WERI-Rb-1 (cell line): ENCODE measurements around the gene KCNS3.

Source experiments
- DNase-seq: peaks from one replicate; pipeline ENCODE4 v3.0.0-alpha.2; 2020
- H3K27ac ChIP-seq: fragments of 250-450 bp; sonication (Bioruptor Pico); 2 replicates; pipeline ENCODE4 v1.5.1; 2020; ENCODE audit warnings: mild to moderate bottlenecking, moderate library complexity
- H3K27me3 ChIP-seq: fragments of 250-450 bp; sonication (Bioruptor Pico); 2 replicates; pipeline ENCODE4 v1.5.1; 2021; ENCODE audit warnings: mild to moderate bottlenecking, low read depth, moderate library complexity; ENCODE audit not compliant: insufficient read depth, severe bottlenecking
- H3K36me3 ChIP-seq: fragments of 250-450 bp; sonication (Bioruptor Pico); 2 replicates; pipeline ENCODE4 v1.5.1; 2020; ENCODE audit warnings: mild to moderate bottlenecking, moderate library complexity
- H3K4me3 ChIP-seq: 2 replicates; pipeline ENCODE4 v1.5.1; 2011; ENCODE audit warnings: low read depth, mild to moderate bottlenecking, control low read depth, low read length
- H3K9me3 ChIP-seq: fragments of 250-450 bp; sonication (Bioruptor Pico); 2 replicates; pipeline ENCODE4 v1.5.1; 2021; ENCODE audit warnings: mild to moderate bottlenecking, moderate library complexity; ENCODE audit not compliant: severe bottlenecking
- CTCF ChIP-seq: IDR thresholded peaks from 2 replicates; pipeline ENCODE4 v1.5.1; 2011; ENCODE audit warnings: low read depth, mild to moderate bottlenecking, control low read depth, inconsistent platforms, low read length

Gene KCNS3

GRCh38 chr2:17972991-17973390, 94.5 kb downstream of the KCNS3 start:
- TF ChIP-seq CTCF = no peak
- H3K27ac ChIP-seq = no peak overlapping the region
- DNase-seq = no peak

DNA sequence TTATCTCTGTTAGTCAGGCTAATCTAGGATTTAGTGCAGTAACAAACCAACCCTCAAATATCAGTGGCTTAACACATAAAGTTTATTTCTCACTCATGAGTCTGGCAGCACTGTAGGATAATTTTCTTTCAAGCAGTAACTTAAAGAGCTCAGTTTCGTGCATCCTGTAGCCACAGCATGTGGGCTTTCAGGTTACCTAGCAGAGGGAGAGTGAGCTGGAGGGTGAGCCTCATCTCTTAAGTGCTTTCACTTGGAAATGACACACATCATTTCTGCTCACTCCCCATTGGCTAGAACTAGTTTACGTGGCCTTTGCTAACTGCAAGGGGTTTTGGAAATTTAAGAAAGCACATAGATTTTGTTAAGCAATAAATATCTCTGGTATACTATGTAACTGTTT, 96.9 kb downstream of the KCNS3 start:
- H3K27me3 ChIP-seq = no peaks in the 10 kb centered on the region
- H3K27ac ChIP-seq = no peak overlapping the region
- TF ChIP-seq CTCF = no peak
- H3K9me3 ChIP-seq = peaks cover 6% of the 10 kb centered on the region
- DNase-seq = no peak
- no peaks in the 10 kb centered on the region for H3K36me3 ChIP-seq
- H3K4me3 ChIP-seq = no peak overlapping the region

More at GRCh38 chr2:17972991-17973390, 94.5 kb downstream of the KCNS3 start:
- H3K36me3 ChIP-seq = no peaks in the 10 kb centered on the region
- no peaks in the 10 kb centered on the region for H3K27me3 ChIP-seq
- H3K4me3 ChIP-seq = no peak overlapping the region
- peaks cover 6% of the 10 kb centered on the region for H3K9me3 ChIP-seq

DNA sequence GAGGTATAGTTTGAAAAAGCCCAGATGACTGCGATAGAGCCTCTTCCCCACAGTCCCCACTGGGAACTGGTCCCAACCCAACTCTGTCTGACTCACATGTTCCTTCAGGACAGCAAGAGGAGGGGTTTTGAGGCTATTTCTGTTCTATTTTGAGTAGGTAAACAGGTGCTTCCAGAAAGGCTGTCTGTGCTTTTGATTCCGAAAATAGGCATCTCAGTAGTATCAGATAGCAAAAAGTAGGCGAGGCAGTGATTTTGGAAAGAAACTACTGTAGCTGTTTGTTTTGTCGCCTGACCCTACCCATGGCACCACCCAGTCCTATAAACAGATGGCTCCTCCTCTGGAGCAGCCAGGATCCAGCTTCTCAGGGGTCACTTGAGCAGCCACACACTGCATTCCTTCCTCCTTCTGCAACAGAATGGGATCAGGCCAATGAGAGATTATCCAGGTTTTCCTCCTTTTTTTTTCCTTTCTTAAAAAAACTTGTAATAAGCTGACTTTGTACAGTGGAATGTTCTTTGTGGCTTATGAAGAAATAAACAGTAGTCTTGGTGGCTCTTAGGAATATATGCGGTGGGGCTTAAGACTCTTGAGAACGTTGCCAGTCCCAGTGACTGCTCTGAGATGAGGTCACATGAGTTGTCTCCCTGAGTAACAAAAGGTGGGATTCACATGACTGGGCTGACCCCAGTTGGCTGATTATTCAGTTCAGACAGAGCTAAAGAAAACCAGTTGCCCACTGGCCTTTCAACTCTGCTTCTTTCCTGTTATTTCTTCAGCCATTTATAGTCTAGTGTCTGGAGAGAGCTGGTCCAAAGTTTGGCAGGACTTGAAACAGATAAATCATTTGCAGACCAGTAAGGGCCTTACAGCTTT, 98.6 kb downstream of the KCNS3 start:
- H3K27ac ChIP-seq = no peak overlapping the region
- H3K27me3 ChIP-seq = no peaks in the 10 kb centered on the region
- no peak for DNase-seq
- H3K4me3 ChIP-seq = no peak overlapping the region
- no peaks in the 10 kb centered on the region for H3K36me3 ChIP-seq
- H3K9me3 ChIP-seq = peaks cover 6% of the 10 kb centered on the region
- TF ChIP-seq CTCF = no peak

- no peak overlapping the region for H3K27ac ChIP-seq
- no peak for TF ChIP-seq CTCF
Observed at GRCh38 chr2:17979707-17980106, 101.2 kb downstream of the KCNS3 start.

DNA sequence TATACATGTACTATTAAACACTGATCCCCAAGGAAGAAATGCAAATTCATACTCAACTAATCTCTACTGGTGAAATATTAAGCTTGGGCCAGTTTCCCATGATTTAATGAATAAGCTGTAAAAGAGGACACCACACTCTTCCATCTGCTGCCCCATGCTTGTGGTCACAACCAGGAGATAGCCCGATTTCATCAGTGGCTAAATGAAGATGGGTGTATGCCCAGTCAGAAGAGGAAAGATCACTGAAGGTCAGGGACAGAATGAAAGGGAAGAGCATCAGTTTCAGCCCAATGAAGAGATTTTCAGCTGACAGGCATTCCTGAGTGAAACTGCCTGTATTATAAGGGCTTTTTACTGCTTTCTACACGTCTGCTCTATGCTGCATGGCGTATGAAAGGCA, 103.5 kb downstream of the KCNS3 start:
- Histone ChIP-seq H3K4me3 (no peak overlapping the region), H3K36me3 (no peaks in the 10 kb centered on the region), H3K27ac (no peak overlapping the region), H3K9me3 (peaks cover 3% of the 10 kb centered on the region), H3K27me3 (no peaks in the 10 kb centered on the region)
- TF ChIP-seq CTCF = no peak
- DNase-seq = no peak

More at GRCh38 chr2:17979707-17980106, 101.2 kb downstream of the KCNS3 start:
- no peak for DNase-seq
- Histone ChIP-seq H3K27me3 (no peaks in the 10 kb centered on the region), H3K9me3 (peaks cover 6% of the 10 kb centered on the region), H3K4me3 (no peak overlapping the region), H3K36me3 (no peaks in the 10 kb centered on the region)
